HL-60 (cell line): Measurements from ENCODE around the gene LHX5.

ENCODE experiments used
- DNase-seq, 2 experiments: peaks; one replicate each; pipeline ENCODE4 v3.0.0-alpha.2; 2010 to 2020; ENCODE audit warnings: low read depth in 1 of 2, low spot score in 1 of 2
- H3K27ac ChIP-seq: fragments of 250-450 bp; sonication (Bioruptor Pico); replicated peaks from 2 replicates; pipeline ENCODE4 v1.5.1; 2020; ENCODE audit warnings: mild to moderate bottlenecking, moderate library complexity
- H3K27me3 ChIP-seq: fragments of 250-450 bp; sonication (Bioruptor Pico); 2 replicates; pipeline ENCODE4 v1.5.1; 2021; ENCODE audit warnings: mild to moderate bottlenecking, moderate library complexity; ENCODE audit not compliant: insufficient read depth, poor library complexity, severe bottlenecking
- H3K4me3 ChIP-seq: replicated peaks from 2 replicates; pipeline ENCODE4 v1.5.1; 2011; ENCODE audit warnings: mild to moderate bottlenecking, control low read depth, low read length; ENCODE audit not compliant: insufficient read depth
- GABPA ChIP-seq: IDR thresholded peaks from 2 replicates; pipeline ENCODE4 v1.6.1; 2012; ENCODE audit warnings: low read depth
- POLR2AphosphoS5 ChIP-seq: IDR thresholded peaks from 2 replicates; pipeline ENCODE4 v1.6.1; 2012; ENCODE audit warnings: low read depth
- SPI1 ChIP-seq: IDR thresholded peaks from 2 replicates; pipeline ENCODE4 v1.6.1; 2012; ENCODE audit warnings: low read depth, mild to moderate bottlenecking, borderline replicate concordance
- TF ChIP-seq, protein P1 (sequence below): IDR thresholded peaks from one replicate; pipeline ENCODE4 v1.5.1; 2011; ENCODE audit warnings: low read length, control low read depth, inconsistent platforms; ENCODE audit not compliant: insufficient read depth
- TF ChIP-seq, protein P2 (sequence below): IDR thresholded peaks from 2 replicates; pipeline ENCODE4 v1.6.1; 2012; ENCODE audit warnings: low read depth; ENCODE audit not compliant: insufficient replicate concordance

The LHX5 gene

DNA sequence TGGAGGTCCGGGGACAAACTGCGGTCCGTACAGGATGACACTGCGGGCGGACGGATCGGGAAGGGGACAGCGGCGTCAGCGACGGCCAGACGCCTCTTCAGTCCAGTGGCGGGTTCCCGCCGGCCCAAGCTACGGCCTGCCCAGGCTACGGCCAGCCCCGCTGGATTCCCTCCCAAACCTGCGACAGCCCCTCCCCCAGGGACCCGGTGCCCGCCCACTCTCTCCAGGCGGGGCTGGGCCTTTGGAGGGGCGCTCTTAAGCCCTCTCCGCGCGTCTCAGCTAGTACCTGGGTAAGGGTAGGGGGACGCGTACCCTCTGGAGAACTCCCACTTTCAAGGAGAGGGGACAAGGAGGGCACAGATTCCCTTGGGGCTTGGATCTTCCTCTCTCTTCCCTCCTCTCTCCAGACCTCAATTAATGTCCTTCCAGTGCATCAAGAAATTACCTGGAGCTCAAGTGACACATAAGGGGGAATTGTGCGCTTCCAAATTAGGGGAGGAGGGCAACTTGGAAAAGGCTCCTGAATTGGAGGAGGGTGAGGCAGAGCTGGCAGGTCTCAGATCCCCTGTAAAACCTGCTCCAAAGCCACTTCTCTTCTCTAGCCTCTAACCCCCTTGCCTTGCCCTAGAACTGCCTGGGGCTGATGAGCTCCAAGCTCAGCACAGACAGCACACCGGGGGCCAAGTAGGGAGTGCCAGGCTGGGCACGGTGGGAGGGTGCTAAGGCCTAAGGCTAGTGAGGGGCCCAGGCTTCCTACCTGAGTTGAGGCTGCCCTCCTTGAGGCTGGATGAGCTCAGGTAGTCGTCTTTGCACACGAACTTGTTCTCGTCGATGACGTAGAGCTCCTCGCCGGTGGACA is 3.1 kb downstream of the LHX5 start:
- Histone ChIP-seq H3K4me3 (no peak overlapping the region), H3K27ac (no peak overlapping the region), H3K27me3 (peaks cover 99% of the 10 kb centered on the region)
- TF ChIP-seq, protein P1, sequence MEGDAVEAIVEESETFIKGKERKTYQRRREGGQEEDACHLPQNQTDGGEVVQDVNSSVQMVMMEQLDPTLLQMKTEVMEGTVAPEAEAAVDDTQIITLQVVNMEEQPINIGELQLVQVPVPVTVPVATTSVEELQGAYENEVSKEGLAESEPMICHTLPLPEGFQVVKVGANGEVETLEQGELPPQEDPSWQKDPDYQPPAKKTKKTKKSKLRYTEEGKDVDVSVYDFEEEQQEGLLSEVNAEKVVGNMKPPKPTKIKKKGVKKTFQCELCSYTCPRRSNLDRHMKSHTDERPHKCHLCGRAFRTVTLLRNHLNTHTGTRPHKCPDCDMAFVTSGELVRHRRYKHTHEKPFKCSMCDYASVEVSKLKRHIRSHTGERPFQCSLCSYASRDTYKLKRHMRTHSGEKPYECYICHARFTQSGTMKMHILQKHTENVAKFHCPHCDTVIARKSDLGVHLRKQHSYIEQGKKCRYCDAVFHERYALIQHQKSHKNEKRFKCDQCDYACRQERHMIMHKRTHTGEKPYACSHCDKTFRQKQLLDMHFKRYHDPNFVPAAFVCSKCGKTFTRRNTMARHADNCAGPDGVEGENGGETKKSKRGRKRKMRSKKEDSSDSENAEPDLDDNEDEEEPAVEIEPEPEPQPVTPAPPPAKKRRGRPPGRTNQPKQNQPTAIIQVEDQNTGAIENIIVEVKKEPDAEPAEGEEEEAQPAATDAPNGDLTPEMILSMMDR = no peak
- TF ChIP-seq GABPA = no peak
- TF ChIP-seq POLR2AphosphoS5 = no peak
- TF ChIP-seq, protein P2, sequence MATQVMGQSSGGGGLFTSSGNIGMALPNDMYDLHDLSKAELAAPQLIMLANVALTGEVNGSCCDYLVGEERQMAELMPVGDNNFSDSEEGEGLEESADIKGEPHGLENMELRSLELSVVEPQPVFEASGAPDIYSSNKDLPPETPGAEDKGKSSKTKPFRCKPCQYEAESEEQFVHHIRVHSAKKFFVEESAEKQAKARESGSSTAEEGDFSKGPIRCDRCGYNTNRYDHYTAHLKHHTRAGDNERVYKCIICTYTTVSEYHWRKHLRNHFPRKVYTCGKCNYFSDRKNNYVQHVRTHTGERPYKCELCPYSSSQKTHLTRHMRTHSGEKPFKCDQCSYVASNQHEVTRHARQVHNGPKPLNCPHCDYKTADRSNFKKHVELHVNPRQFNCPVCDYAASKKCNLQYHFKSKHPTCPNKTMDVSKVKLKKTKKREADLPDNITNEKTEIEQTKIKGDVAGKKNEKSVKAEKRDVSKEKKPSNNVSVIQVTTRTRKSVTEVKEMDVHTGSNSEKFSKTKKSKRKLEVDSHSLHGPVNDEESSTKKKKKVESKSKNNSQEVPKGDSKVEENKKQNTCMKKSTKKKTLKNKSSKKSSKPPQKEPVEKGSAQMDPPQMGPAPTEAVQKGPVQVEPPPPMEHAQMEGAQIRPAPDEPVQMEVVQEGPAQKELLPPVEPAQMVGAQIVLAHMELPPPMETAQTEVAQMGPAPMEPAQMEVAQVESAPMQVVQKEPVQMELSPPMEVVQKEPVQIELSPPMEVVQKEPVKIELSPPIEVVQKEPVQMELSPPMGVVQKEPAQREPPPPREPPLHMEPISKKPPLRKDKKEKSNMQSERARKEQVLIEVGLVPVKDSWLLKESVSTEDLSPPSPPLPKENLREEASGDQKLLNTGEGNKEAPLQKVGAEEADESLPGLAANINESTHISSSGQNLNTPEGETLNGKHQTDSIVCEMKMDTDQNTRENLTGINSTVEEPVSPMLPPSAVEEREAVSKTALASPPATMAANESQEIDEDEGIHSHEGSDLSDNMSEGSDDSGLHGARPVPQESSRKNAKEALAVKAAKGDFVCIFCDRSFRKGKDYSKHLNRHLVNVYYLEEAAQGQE = no peak
- TF ChIP-seq SPI1 = no peak
- DNase-seq = no peak

DNA sequence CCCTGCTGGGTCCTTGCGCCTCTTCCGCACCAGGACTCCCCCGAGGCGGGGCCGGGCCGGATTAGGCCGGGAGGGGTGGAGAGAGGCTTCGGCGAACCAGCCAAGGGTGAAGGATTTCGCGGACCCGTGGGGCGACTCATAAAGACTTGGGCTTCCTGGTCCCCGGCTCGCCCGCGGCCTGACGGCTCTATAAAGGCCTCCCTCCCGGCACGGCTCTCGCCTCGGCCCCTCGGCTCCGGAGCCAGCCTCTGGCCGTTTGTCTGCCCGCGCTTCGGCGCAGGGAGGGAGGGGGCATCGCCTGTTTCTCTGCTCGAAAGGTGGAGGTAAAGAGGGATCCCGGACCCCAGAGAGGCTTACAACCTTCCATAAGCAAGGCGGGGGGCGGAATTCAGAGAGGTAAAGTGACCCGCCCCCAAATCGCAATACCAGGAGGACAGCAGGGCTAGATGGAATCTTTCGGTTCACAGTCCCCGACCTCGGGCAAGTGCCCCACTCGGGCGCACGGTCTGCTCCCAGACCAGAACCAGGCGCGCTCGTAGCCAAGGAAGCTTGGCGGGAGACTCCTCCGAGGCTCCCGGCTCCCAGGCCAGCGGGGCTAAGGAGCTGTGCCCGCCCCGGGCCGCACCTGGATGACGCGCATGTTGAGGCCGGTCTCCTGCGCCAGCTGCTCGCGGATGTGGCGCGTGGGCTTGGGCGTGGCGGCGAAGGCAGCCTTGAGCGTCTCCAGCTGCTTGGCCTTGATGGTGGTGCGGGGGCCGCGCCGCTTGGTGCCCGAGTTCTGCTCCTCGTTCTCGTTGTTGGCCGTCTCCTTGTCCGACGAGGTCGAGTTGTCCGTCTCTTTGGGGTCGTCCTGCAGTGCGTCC is 3.9 kb downstream of the LHX5 start:
- DNase-seq = no peak
- H3K27me3 ChIP-seq = peaks cover 96% of the 10 kb centered on the region

DNA sequence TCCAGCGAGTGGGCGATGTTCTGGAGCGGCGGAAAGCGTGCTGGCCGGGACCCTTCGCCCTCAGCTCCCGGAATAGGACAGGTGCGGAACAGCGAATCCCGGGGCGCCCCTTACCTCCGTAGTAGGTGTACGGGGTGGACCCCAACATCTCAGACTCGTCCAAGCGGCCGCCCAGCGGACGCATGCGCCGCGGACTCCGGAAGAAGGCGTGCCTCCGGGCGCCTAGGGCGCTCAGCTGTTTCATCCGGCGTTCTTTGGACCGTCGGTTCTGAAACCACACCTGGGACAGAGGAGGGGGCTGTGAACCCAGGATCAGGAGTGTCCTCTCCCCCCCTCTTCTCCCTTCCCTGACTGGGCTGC is 4.5 kb downstream of the LHX5 start:
- DNase-seq = no peak
- TF ChIP-seq, protein P2 = no peak
- TF ChIP-seq SPI1 (no peak), POLR2AphosphoS5 (no peak), GABPA (no peak)
- TF ChIP-seq, protein P1 = no peak
- Histone ChIP-seq H3K27ac (no peak overlapping the region), H3K27me3 (peaks cover 90% of the 10 kb centered on the region), H3K4me3 (0 out of 2 replicates have a peak overlapping the region, but pooled peaks have one; percentile 8)

More for the DNA sequence above, 3.9 kb downstream of the LHX5 start:
- TF ChIP-seq POLR2AphosphoS5 (no peak), SPI1 (no peak), GABPA (no peak)
- TF ChIP-seq, protein P2 = no peak
- TF ChIP-seq, protein P1 = no peak
- 0 out of 2 replicates have a peak overlapping the region, but pooled peaks have one; percentile 8 for H3K4me3 ChIP-seq
- H3K27ac ChIP-seq = no peak overlapping the region
